GM12864 (cell line): ENCODE measurements around the gene HS3ST4.

ENCODE experiments used
- DNase-seq: peaks from one replicate; pipeline ENCODE4 v3.0.0-alpha.2; 2011; ENCODE audit warnings: low read depth
- H3K4me3 ChIP-seq: 2 replicates; pipeline ENCODE4 v1.5.1; 2011; ENCODE audit warnings: mild to moderate bottlenecking, low read depth, low read length, control low read depth
- TF ChIP-seq, protein P1 (sequence below): IDR thresholded peaks from 2 replicates; pipeline ENCODE4 v1.5.1; 2011; ENCODE audit warnings: low read depth, mild to moderate bottlenecking, moderate library complexity, low read length, control low read depth, inconsistent platforms; ENCODE audit errors: missing control alignments

Gene HS3ST4

DNA sequence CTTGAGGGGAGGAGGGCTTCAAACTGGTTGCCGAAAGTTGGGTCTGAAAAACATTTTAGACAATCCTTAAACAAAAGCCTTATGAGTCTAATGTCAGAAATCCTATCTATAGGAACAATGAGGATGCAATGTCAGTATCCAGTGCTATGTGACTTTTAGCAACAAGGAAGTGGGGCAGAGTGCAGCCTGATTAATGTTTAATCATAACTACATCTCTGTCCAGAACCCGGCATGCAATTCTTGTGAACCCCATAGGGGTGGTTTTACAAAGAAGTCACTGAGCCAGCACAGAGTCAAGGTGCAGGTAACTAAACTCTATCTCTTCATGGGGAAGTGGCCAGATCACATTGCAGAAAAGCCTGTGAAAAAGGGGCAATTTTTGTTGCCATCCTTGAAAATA is 267.5 kb downstream of the HS3ST4 start:
- TF ChIP-seq, protein P1, sequence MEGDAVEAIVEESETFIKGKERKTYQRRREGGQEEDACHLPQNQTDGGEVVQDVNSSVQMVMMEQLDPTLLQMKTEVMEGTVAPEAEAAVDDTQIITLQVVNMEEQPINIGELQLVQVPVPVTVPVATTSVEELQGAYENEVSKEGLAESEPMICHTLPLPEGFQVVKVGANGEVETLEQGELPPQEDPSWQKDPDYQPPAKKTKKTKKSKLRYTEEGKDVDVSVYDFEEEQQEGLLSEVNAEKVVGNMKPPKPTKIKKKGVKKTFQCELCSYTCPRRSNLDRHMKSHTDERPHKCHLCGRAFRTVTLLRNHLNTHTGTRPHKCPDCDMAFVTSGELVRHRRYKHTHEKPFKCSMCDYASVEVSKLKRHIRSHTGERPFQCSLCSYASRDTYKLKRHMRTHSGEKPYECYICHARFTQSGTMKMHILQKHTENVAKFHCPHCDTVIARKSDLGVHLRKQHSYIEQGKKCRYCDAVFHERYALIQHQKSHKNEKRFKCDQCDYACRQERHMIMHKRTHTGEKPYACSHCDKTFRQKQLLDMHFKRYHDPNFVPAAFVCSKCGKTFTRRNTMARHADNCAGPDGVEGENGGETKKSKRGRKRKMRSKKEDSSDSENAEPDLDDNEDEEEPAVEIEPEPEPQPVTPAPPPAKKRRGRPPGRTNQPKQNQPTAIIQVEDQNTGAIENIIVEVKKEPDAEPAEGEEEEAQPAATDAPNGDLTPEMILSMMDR = no peak
- no peak for DNase-seq

DNA sequence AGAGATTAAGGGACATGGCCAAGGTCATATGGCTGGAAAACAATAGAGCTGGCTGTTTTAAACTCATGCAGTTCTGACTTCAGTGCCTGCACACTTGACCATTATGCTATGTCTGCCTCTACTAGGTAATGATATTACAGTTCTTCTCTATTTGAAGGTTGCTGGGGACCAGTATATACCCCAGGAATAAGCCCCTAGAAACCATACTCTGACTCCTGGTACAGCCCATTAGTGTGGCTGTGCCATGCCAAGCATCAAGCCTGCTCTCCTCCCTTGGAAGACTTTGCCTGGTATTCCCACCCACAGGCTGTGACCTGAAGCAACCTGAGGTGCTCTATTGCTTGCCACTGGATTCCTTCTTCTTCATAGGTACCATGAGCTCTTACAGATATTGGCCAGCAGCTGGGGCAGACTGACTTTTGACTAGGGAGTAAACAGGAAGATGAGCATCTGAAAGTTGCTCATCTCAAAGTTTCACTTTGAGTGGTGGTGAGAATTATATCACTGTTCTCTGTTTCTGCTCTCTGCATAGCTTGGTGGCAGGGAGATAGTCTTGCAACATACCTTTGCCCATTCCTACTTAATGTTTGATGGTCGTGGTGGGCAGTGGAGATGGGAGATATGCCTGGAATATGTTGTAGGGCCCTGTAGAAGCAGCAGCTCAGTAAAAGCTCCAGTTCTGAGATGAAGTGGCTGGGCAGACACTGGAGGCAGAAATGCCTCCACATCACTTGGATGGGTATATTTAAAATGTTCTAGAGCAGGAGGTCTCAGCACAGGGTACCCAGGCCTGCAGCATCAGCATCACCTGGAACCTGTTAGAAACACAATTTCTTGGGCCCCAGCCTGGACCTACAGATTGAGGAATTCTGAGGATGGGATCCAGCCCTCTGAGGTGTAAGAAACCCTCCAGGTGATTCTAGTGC is 274.7 kb downstream of the HS3ST4 start:
- H3K4me3 ChIP-seq = no peak overlapping the region
- peak; percentile 16 for DNase-seq
- TF ChIP-seq, protein P1 = no peak

More for the DNA sequence above, 267.5 kb downstream of the HS3ST4 start:
- no peak overlapping the region for H3K4me3 ChIP-seq

DNA sequence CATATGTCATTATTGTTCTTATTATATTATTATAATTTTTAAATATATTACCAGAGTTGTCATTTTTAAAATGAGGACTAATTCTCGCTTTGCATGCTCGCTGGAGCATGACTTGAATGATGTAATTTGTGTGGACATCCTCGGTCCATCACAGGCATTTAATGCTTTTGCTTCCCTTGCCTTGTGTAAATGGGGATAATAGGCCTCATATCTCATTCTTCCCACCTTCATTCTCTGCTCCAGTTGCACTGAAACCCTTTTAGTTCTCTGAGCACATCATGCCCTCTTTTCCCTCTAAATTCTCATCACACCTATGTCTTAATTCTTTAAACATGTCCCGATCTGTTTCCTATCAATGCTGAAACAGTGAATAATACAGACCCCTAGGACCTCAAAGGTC is 285.4 kb downstream of the HS3ST4 start:
- TF ChIP-seq, protein P1 = no peak
- no peak overlapping the region for H3K4me3 ChIP-seq
- DNase-seq = no peak

DNA sequence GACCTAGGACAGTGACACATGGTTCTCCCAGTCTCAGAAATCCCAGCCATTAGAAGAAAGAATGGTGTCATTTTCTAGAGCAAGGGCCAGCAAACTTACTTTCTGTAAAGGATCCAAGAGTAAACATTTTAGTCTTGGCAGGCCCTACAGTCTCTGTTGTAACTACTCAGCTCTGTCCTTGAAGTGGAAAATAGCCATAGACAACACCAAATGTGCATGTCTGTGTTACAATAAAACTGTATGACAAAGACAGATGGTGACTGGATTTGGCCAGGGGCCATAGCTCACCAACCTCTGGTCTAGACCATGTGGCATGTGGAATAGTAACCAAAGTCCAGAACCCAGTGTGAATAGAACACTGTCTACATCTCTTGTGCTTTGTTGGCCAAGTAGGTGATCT is 286.5 kb downstream of the HS3ST4 start:
- no peak for DNase-seq
- H3K4me3 ChIP-seq = no peak overlapping the region
- TF ChIP-seq, protein P1 = no peak

DNA sequence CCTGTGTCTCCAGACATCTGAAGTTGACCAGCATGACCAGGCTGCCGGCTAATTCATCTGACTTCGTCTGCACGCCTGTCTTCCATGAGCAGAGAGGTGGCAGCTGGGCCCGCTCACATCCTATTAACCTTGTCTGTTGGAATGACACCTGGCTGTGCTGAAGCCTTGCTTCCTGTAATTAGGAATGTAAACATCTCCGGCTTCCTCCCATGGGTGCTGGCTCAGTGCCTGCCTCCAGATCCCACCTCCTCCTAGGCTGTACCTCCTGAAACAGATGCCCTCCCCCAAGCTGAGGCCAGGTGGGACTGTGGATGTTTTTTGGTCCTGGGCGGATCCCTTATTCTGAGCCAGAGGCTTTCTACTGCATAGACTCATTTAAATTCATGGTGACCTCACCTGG is 296.3 kb downstream of the HS3ST4 start:
- DNase-seq = no peak
- TF ChIP-seq, protein P1 = no peak
- no peak overlapping the region for H3K4me3 ChIP-seq

DNA sequence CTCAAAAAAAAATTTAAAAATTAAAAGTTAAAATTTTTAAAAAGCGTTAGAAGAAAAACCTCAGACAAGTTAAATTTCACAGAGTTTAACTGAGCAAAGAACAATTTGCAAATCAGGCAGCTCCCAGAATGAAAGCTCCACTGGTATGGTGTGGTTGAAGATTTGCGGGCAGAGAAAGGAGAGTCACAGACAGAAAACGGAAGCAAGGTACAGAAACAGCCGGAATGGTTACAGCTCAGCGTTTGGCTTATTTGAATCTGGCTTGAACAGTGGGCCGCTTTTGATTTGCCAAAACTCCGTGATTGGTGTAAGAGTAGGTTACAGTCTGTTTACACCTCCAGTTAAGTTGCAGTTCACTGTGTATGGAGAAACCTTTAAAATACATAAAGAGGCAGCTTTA is 297.1 kb downstream of the HS3ST4 start:
- TF ChIP-seq, protein P1 = no peak
- no peak for DNase-seq
- no peak overlapping the region for H3K4me3 ChIP-seq

DNA sequence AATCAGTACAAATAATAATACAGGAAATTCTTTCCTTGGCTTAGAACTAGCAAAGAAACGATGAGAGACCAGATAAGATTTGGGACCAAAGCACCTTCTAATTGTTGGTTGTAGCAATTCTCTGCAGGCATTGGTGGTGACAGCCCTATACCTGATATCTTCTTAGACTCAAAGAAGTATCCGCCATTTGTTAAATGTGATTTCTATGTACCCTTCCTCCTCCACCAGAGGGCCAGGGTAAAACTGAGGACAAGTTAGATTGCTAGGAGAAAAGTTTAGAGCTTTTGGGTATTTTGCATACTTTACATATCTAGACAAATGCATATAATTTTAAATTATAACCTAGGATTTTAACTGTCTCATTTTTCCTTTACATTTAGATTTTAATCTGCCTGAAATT is 304.3 kb downstream of the HS3ST4 start:
- DNase-seq = no peak
- no peak overlapping the region for H3K4me3 ChIP-seq
- TF ChIP-seq, protein P1 = no peak
